Stomach (tissue), 4 donors: ENCODE data around the gene MANF.

Experiments used
- EP300 ChIP-seq: sonication (generic); formaldehyde crosslinking; IDR thresholded peaks from one replicate; pipeline ENCODE4 v1.6.1; 2017; ENCODE audit warnings: antibody characterized with exemption
- POLR2A ChIP-seq, 4 donors: fragments of 450-650 bp; IDR thresholded peaks; one replicate each; pipeline ENCODE4 v1.6.1; 2016; ENCODE audit warnings: antibody characterized with exemption in 4 of 4, control low read depth in 2 of 4, mild to moderate bottlenecking in 1 of 4, moderate library complexity in 1 of 4
- POLR2AphosphoS5 ChIP-seq, 3 donors: sonication (generic); formaldehyde crosslinking; IDR thresholded peaks; one replicate each; pipeline ENCODE4 v1.6.1; 2016; ENCODE audit warnings: antibody characterized with exemption in 3 of 3
- TF ChIP-seq, protein P1 (sequence below), 7 experiments: fragments of 450-650 bp in 4 of 7; fragments of 200-600 bp in 3 of 7; sonication (generic) in 3 of 7; IDR thresholded peaks; one replicate each; pipeline ENCODE4 v1.5.1; 2016 to 2019; ENCODE audit warnings: antibody characterized with exemption in 7 of 7, control low read depth in 2 of 7, mild to moderate bottlenecking in 1 of 7

- TF ChIP-seq, protein P1, sequence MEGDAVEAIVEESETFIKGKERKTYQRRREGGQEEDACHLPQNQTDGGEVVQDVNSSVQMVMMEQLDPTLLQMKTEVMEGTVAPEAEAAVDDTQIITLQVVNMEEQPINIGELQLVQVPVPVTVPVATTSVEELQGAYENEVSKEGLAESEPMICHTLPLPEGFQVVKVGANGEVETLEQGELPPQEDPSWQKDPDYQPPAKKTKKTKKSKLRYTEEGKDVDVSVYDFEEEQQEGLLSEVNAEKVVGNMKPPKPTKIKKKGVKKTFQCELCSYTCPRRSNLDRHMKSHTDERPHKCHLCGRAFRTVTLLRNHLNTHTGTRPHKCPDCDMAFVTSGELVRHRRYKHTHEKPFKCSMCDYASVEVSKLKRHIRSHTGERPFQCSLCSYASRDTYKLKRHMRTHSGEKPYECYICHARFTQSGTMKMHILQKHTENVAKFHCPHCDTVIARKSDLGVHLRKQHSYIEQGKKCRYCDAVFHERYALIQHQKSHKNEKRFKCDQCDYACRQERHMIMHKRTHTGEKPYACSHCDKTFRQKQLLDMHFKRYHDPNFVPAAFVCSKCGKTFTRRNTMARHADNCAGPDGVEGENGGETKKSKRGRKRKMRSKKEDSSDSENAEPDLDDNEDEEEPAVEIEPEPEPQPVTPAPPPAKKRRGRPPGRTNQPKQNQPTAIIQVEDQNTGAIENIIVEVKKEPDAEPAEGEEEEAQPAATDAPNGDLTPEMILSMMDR (IDR thresholded peaks at IDR 0.05) = no peak
- no peak for TF ChIP-seq POLR2A (IDR thresholded peaks at IDR 0.05)
- TF ChIP-seq EP300 = no peak
- TF ChIP-seq POLR2AphosphoS5 (IDR thresholded peaks at IDR 0.05) = no peak
Measured at GRCh38 chr3:51384055-51384725, 901 bp upstream of the MANF start.
